Nephron progenitor cell (in vitro differentiated cells): ENCODE results near the gene CRISPLD2.

Experiments used
- DNase-seq: peaks from one replicate; pipeline ENCODE4 v3.0.0; 2021
- H3K27ac Mint-ChIP-seq: 2 replicates; pipeline ENCODE4 v1.8.0; 2021; ENCODE audit warnings: mild to moderate bottlenecking, moderate library complexity, mixed read lengths
- H3K27me3 Mint-ChIP-seq: 2 replicates; pipeline ENCODE4 v1.8.0; 2021; ENCODE audit warnings: mild to moderate bottlenecking, low read depth, mixed read lengths; ENCODE audit not compliant: poor library complexity
- H3K36me3 Mint-ChIP-seq: 2 replicates; pipeline ENCODE4 v1.8.0; 2021; ENCODE audit warnings: low read depth, mixed read lengths
- H3K4me1 Mint-ChIP-seq: 2 replicates; pipeline ENCODE4 v1.8.0; 2021; ENCODE audit warnings: mixed read lengths
- H3K4me3 Mint-ChIP-seq: 2 replicates; pipeline ENCODE4 v1.8.0; 2021; ENCODE audit warnings: mild to moderate bottlenecking, moderate library complexity, mixed read lengths
- H3K9me3 Mint-ChIP-seq: 2 replicates; pipeline ENCODE4 v1.8.0; 2021; ENCODE audit warnings: mild to moderate bottlenecking, moderate library complexity, mixed read lengths
- CTCF ChIP-seq: fragments of 200-600 bp; sonication (generic); IDR thresholded peaks from 2 replicates; pipeline ENCODE4 v1.5.0; 2021; ENCODE audit warnings: antibody characterized with exemption

The CRISPLD2 gene

DNA sequence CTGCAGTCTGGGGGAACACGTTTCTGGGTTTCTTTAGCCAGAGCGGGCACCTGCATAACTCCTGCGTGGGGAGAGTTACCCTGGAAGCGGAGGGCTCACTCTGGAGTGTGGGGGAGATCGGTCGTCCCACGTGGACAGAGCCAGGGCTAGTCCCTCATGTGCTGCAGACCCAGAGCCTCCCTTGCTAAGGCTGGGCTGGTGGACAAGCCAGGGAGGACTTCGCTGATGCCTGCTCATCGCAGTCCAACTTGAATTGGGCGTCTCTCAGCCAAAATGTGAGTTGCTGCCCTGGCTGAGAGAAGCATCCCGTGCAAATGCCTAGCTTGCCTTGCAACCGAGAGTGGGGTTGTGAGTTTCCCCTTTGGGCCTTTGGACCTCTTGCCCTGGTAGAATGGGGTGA is 986 bp downstream of the CRISPLD2 start:
- no peak for TF ChIP-seq CTCF
- no peak for DNase-seq
- Mint-ChIP-seq H3K36me3 (no peaks in the 10 kb centered on the region), H3K27ac (no peak overlapping the region), H3K4me3 (peak overlapping the region; percentile 78), H3K9me3 (peaks cover 4% of the 10 kb centered on the region), H3K4me1 (peaks cover 24% of the 10 kb centered on the region), H3K27me3 (peaks cover 89% of the 10 kb centered on the region)

GRCh38 chr16:84821179-84821578 is 1.4 kb downstream of the CRISPLD2 start:
- no peak for TF ChIP-seq CTCF
- no peak overlapping the region for H3K4me3 Mint-ChIP-seq
- H3K9me3 Mint-ChIP-seq: peaks cover 4% of the 10 kb centered on the region
- H3K27ac Mint-ChIP-seq: no peak overlapping the region
- H3K36me3 Mint-ChIP-seq: no peaks in the 10 kb centered on the region
- peaks cover 86% of the 10 kb centered on the region for H3K27me3 Mint-ChIP-seq
- DNase-seq: no peak
- peaks cover 24% of the 10 kb centered on the region for H3K4me1 Mint-ChIP-seq

DNA sequence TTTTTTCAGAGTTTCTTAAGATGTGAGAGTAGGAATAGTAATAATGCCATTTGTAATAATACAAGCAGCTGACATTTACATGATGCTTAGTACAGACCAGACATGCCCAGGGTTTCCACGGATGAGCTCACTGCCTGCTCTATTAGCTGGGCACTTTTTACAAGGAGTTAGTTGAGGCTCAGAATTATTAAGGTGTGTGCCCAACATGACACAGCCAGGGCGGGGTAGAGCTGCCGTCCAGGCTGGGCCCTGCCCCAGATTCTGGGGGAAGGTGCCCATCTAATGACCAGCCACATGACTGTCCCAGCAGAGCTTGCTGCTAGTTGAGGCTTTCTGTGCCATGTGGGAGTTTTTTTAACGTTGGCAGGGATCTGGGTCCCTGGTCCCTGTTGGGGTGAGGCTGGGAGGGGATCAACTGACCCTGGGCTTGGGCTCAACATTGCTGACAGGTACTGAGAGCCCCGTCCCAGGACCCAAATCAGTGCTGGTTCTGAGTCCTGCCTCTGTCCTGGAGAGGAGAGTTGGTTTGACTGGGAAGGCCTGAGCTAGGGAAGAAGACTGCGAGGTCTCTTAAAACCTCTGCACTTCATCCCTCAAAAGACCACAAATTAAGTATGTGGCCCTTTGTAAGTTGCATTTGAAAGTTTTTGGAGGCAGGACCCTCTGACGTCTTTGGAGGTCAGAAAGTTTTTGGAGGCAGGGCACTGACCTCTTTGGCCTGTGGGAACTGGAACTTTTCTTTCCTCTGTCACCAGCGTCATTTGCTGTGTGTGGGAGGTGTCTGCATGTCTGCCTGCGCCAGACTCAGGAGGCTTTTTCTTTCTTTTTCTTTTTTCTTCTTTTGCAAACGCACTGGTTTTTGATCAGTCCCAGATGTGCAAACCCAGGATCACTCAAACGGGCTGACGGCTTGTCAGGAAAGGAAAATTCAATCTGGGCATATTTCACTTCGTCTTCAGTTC is 2.2 kb downstream of the CRISPLD2 start:
- TF ChIP-seq CTCF: no peak
- Mint-ChIP-seq H3K4me1 (peaks cover 24% of the 10 kb centered on the region), H3K9me3 (peaks cover 4% of the 10 kb centered on the region), H3K4me3 (no peak overlapping the region), H3K36me3 (no peaks in the 10 kb centered on the region), H3K27ac (no peak overlapping the region), H3K27me3 (peaks cover 81% of the 10 kb centered on the region)
- no peak for DNase-seq

DNA sequence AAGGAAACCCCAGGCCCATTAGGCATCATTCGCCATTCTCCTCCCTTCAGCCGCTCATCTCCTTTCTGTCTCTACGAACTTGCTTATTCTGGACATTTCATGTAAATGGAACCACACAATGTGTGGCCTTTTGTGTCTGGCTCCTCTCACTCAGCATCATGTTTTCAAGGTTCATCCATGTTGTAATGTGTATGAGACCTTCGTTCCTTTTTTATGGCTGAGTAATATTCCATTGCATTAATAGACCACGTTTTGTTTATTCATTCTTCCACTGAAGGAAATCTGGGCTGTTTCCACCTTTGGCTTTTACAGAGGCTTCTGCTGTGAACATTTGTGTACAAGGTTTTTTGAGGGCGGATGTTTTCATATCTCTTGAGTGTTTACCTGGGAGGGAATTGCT is 3.2 kb downstream of the CRISPLD2 start:
- Mint-ChIP-seq H3K4me1 (peaks cover 34% of the 10 kb centered on the region), H3K27ac (no peak overlapping the region), H3K36me3 (no peaks in the 10 kb centered on the region), H3K4me3 (no peak overlapping the region), H3K9me3 (peaks cover 4% of the 10 kb centered on the region), H3K27me3 (peaks cover 74% of the 10 kb centered on the region)
- TF ChIP-seq CTCF: no peak
- DNase-seq: no peak

DNA sequence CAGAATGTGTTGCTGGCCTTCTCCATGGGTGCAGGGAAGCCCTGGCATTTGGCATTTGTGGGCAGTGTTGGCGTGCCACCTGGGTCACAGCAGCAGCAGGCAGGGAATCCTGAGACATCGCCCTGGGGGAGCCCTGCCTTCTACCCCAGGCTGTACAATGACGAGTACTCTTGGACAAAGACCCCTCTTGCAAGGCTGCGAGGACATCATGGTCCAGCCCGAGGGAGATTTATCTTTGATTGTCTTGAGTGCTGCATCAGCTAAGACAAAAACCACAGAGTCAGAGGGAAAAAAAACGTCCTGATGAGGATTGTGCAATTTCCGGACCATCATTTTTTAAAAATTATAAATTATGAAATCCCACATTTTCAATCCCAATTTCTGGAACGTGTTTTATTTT is 3.7 kb downstream of the CRISPLD2 start:
- Mint-ChIP-seq H3K36me3 (no peaks in the 10 kb centered on the region), H3K27ac (no peak overlapping the region), H3K9me3 (peaks cover 4% of the 10 kb centered on the region), H3K4me3 (no peak overlapping the region), H3K4me1 (peaks cover 36% of the 10 kb centered on the region), H3K27me3 (peaks cover 70% of the 10 kb centered on the region)
- no peak for TF ChIP-seq CTCF
- DNase-seq: no peak

DNA sequence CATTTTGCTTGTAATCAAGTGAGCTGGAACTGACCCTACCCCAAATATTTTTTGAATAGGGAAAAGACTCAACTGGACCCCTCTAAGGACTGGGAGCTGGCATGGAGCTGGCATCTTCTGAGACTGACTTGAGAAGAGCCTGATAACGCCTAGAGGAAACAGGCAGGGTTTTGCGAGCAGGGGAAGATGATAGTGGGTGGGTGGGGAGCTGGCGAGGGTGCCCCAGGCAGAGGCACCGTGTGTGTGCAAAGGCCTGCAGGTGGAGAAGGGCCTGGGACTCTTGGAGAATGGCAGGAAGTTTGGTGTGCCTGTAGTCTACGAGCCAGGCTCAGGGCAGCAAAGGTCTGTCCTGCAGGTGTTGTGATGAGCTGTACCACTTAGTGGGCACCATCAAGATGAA is 4.1 kb downstream of the CRISPLD2 start:
- Mint-ChIP-seq H3K27me3 (peaks cover 68% of the 10 kb centered on the region), H3K4me3 (no peak overlapping the region), H3K4me1 (peaks cover 36% of the 10 kb centered on the region), H3K27ac (no peak overlapping the region), H3K36me3 (no peaks in the 10 kb centered on the region), H3K9me3 (peaks cover 4% of the 10 kb centered on the region)
- TF ChIP-seq CTCF: no peak
- DNase-seq: no peak
